ENCODE data around the gene DNTT.

DNTT gene

GRCh38 chr10:96342402-96342801 is 38.2 kb downstream of the DNTT start:
- no peak for DNase-seq (ENCODE audit: low read depth in 2 of 2)

GRCh38 chr10:96344178-96344577 is 39.9 kb downstream of the DNTT start:
- DNase-seq (ENCODE audit: low read depth in 2 of 2), result no peak

GRCh38 chr10:96345222-96345621 is 41.0 kb downstream of the DNTT start:
- DNase-seq (ENCODE audit: low read depth in 2 of 2), result no peak

GRCh38 chr10:96346295-96346694 is 42.1 kb downstream of the DNTT start:
- no peak for DNase-seq (ENCODE audit: low read depth in 2 of 2)

GRCh38 chr10:96352027-96352426 is 47.8 kb downstream of the DNTT start:
- DNase-seq (ENCODE audit: low read depth in 2 of 2), result no peak

- DNase-seq (ENCODE audit: low read depth in 2 of 2), result no peak
These were observed 48.3 kb downstream of the DNTT start for GRCh38 chr10:96352582-96352981.

- no peak for DNase-seq (ENCODE audit: low read depth in 2 of 2)
These were observed 52.9 kb downstream of the DNTT start for GRCh38 chr10:96357038-96357620.

GRCh38 chr10:96358851-96359540 is 54.8 kb downstream of the DNTT start, which contains the start of gene OPALIN:
Gene OPALIN (minus strand): TSS chr10:96359002. CDS start chr10:96358896, 106 bp downstream.
- no peak for DNase-seq (ENCODE audit: low read depth in 2 of 2)

GRCh38 chr10:96359616-96360015 is 55.4 kb downstream of the DNTT start:
- DNase-seq (ENCODE audit: low read depth in 2 of 2), result no peak

GRCh38 chr10:96360331-96360730 is 56.1 kb downstream of the DNTT start:
- DNase-seq (ENCODE audit: low read depth in 2 of 2), result no peak

GRCh38 chr10:96360766-96361165 is 56.5 kb downstream of the DNTT start:
- no peak for DNase-seq (ENCODE audit: low read depth in 2 of 2)

- no peak for DNase-seq (ENCODE audit: low read depth in 2 of 2)
These were observed 61.3 kb downstream of the DNTT start for GRCh38 chr10:96365571-96365970.

GRCh38 chr10:96366508-96366907 is 62.3 kb downstream of the DNTT start:
- DNase-seq (ENCODE audit: low read depth in 2 of 2), result no peak

- DNase-seq (ENCODE audit: low read depth in 2 of 2), result no peak
These were observed 63.2 kb downstream of the DNTT start for GRCh38 chr10:96367470-96367869.

GRCh38 chr10:96368971-96369370 is 64.7 kb downstream of the DNTT start:
- no peak for DNase-seq (ENCODE audit: low read depth in 2 of 2)

GRCh38 chr10:96369890-96370583 is 65.8 kb downstream of the DNTT start:
- DNase-seq (ENCODE audit: low read depth in 2 of 2), result no peak

GRCh38 chr10:96370584-96371157 is 66.4 kb downstream of the DNTT start:
- peak in 1 of 2 donors; percentile 16 for DNase-seq (ENCODE audit: low read depth in 2 of 2)

- DNase-seq (ENCODE audit: low read depth in 2 of 2), result no peak
These were observed 67.1 kb downstream of the DNTT start for GRCh38 chr10:96371356-96371755.

- no peak for DNase-seq (ENCODE audit: low read depth in 2 of 2)
These were observed 69.8 kb downstream of the DNTT start for GRCh38 chr10:96374004-96374403.

- no peak for DNase-seq (ENCODE audit: low read depth in 2 of 2)
These were observed 70.4 kb downstream of the DNTT start for GRCh38 chr10:96374639-96374984.

- peak; percentile 21 to 49 for DNase-seq (ENCODE audit: low read depth in 2 of 2)
These were observed 71.0 kb downstream of the DNTT start for GRCh38 chr10:96374985-96375830.

GRCh38 chr10:96376483-96376882 is 72.2 kb downstream of the DNTT start:
- no peak for DNase-seq (ENCODE audit: low read depth in 2 of 2)
